ENCODE results near the gene FHDC1.

GRCh38 chr4:152961773-152962115, 25.6 kb downstream of the FHDC1 start:
- TF ChIP-seq CTCF (IDR thresholded peaks at IDR 0.05; ENCODE audit: low read length) (no peak), EZH2 (IDR thresholded peaks at IDR 0.05; ENCODE audit: borderline replicate concordance, low read length) (no peak)

Measured in OCI-LY1 (cell line).